ENCODE measurements around the gene SPACA6.

Gene SPACA6

DNA sequence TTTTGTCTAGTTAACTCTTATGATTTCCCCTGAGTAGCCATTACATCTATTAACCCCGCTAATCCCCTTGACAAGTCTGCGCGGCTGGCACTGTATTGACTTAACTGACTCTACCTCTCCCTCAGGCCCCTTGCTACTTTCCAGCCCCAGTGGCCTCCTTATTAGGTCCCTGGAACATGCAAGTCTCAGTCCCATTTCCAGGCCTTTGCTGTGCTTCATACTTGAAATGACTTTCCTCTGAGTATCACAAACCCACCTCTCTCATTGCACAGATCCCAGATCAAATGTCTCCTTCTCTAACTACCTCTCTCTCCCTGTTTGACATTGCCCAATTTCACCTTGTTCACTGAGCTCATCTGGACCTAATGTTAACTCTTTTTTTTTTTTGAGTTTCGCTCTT, 13.2 kb downstream of the SPACA6 start:
- DNase-seq (ENCODE audit: low read depth): no peak

GRCh38 chr19:51706885-51707284, 13.8 kb downstream of the SPACA6 start:
- DNase-seq (ENCODE audit: low read depth): no peak

- DNase-seq (ENCODE audit: low read depth): no peak
These were observed 15.7 kb downstream of the SPACA6 start for GRCh38 chr19:51708811-51709210.

GRCh38 chr19:51709575-51709974, 16.4 kb downstream of the SPACA6 start:
- no peak for DNase-seq (ENCODE audit: low read depth)

GRCh38 chr19:51710163-51710562, 17.0 kb downstream of the SPACA6 start:
- DNase-seq (ENCODE audit: low read depth): no peak

DNA sequence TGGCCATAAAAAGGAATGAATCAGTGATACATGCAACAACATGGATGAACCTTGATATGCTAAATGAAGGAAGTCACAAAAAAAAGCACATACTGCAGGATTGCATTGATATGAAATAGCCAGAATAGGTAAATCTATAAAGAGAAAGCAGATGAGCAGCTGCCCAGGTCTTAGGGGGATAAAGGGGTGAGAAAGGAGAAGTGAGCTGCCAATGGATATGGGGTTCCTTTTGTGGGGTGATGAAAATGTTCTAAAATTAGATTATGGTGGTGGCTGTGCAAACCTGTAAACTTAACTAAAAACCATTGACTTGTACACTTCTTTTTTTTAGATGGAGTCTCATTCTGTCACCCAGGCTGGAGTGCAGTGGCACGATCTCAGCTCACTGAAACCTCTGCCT, 18.6 kb downstream of the SPACA6 start:
- no peak for DNase-seq (ENCODE audit: low read depth)

GRCh38 chr19:51712461-51713081, 19.4 kb downstream of the SPACA6 start:
- no peak for DNase-seq (ENCODE audit: low read depth)

DNA sequence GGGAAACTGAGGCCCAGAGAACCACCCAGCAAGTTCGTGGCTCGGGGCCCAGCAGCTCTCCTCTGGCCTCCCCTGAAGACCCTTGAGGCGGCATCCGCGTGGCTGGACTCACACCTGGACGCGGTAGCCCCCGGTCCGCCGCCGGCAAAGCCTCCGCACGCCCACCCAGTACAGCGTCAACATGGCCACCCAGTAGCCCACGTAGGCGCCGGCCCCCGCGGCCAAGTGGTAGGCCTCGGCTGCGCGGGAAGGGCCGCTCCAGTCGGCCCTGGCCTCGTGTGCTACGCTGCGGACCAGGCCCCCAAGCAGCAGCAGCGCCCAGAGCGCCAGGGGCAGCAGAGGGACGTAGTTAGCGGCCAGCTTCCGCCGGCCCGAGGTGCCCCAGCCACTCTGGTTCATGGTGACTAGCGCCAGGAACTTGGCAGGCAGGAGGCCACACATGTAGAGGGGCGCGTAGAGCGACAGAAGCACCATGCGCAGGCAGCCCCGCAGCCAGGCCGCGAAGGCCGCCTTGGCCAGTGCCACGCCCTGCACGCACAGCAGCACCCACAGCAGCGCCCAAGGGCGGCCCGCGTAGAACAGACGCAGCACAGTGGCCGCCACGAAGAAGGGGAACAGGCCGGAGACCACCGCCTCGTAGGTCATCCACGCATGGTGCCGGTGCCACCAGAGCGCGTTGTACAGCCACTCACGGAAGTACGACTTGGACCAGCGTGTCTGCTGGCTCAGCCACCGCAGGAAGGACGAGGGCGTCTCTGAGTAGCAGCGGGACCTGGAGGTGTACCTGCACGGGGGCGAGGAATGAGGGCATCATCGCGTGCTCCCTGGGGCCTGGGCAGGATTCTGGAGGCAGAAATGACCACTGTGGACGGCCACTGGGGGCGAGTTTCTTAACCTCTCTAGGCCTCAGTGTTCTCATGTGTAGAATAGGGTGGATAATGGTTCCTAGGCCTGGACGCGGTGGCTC, 20.5 kb downstream of the SPACA6 start:
- DNase-seq (ENCODE audit: low read depth): no peak

DNA sequence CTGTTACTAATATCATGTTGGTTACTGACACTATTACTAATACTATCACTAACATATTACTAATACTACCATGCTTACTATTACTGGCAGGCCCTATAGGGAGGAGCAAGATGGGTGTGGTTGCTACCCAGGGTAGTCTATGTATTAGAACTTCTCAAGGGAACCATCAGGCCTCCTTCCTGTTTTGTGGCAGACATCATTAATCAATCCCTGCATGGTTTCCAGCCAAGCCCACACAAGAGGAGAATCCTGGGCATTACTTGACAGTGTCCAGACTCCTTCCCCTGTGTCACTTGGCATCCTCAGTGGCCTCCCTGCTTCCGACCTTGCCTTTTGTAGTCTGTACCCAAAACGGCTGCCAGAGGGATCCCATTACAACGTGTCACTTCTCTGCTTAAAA, 21.7 kb downstream of the SPACA6 start:
- no peak for DNase-seq (ENCODE audit: low read depth)

- no peak for DNase-seq (ENCODE audit: low read depth)
These were observed 22.7 kb downstream of the SPACA6 start for GRCh38 chr19:51715850-51716249.

- DNase-seq (ENCODE audit: low read depth): no peak
These were observed 23.8 kb downstream of the SPACA6 start for GRCh38 chr19:51716925-51717324.

DNA sequence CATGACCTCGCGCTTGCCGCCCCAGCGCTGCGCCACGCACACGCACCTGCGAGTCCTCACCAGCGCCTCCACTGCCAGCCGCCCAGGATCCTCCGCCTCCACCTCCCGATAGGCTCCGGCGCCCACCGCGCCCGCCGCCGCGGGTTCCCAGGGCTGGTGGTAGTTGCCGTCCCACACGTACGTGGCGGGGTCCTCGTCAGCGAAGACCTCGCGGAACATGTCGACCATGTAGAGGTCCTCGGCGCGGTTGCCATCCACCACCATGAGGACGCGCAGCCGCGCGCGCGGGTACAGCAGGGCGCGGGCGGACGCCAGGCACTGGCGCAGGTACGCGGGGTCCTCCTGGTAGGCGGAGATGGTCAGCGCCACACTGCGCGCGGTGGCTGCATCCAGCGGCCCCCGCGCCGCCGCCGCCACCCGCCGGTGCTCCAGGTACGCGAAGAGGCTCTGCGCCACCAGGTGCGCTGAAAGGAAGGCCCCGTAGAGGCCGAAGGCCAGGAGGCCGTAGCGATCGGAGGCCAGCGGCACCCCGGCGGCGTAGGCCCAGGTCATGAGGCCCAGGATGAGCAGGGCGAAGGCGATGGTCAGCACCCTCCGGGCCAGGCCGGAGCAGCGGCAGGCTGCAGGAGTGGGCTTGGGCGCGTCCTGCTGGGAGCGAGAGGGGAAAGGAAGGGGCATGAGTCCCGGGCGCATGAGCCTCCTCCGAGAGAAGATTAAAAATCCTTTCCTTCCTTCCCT, 26.3 kb downstream of the SPACA6 start:
- no peak for DNase-seq (ENCODE audit: low read depth)

DNA sequence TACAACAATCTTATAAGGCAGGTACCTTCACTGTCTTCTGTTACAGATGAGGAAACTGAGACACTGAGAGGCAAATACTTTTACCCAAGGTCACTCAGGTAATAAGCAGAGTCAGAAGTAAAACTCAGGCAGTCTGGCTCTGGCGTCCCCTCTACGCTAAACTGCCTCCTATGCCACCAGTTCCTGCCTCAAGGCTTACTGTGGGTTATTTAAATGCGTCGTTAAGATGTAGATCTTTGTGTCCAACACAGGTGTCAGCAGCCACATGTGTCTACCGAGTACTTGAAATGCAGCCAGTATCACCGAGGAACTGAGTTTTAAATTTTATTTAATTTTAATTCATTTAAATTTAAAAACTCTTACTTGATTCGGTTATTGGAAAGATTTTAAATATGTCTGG, 28.8 kb downstream of the SPACA6 start:
- DNase-seq (ENCODE audit: low read depth): no peak

DNA sequence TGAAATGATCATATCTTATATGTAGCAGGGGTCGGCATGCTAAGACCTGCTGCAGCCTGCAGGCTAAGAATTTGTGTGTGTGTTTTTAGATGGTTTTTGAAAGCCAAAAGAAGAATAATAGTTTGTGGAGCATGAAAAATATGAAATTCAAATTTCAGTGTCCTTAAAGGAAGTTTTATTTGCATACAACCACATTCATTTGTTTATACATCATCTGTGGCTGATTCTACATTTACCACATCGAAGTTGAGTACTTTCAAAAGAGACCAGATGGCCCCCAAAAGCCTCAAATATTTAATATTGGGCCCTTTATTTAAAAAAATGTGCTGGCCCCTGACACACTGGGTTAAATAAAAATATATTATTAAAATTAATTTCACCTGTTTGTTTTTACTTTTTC, 29.4 kb downstream of the SPACA6 start:
- no peak for DNase-seq (ENCODE audit: low read depth)

GRCh38 chr19:51724543-51724942, 31.4 kb downstream of the SPACA6 start:
- no peak for DNase-seq (ENCODE audit: low read depth)

- no peak for DNase-seq (ENCODE audit: low read depth)
These were observed 32.9 kb downstream of the SPACA6 start for GRCh38 chr19:51726049-51726448.

DNA sequence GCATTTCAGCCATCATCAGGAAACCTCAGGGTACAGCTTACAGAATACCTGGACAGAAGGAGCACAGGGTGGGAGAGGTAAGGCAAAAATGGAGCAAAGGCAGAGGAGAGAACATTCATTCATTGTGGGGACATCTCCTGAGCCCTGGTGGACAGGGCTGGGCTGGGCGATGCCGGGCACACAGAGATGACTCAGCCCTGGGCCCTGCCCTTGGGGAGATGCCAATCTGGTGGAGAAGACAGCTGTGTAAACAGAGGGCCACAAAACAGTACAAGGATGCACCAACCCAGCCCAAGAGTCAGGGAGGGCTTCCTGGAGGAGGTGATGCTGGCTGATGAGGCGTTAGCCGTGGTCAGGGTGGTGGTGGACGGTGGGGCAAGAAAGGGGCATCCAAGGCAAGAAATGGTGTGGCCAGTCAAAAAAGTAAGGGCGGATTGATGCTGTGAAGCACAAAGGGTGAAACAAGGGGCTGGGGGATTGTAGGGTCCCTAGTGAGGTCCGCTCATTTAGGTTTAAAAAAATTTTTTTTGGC, 34.3 kb downstream of the SPACA6 start:
- DNase-seq (ENCODE audit: low read depth): no peak

DNA sequence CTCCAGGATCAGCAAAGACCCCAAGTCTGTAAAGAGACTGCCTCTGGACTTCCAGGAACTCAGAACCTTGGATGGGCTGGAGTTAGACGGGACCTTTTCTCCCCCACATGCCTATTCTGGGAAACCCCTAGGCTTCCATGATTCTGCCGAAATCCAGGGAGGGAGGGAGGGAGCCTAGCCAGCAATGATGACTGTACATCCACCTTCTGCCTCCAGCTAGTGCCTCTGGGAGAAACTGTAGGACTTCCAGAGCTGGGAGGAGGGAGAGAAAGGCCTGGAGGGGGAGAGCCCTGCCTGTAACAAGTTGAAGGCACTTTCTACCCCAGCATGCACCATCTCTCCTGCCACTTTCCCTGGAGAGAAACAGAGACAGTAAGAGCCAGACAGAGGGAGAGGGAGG, 36.7 kb downstream of the SPACA6 start:
- DNase-seq (ENCODE audit: low read depth): no peak

DNA sequence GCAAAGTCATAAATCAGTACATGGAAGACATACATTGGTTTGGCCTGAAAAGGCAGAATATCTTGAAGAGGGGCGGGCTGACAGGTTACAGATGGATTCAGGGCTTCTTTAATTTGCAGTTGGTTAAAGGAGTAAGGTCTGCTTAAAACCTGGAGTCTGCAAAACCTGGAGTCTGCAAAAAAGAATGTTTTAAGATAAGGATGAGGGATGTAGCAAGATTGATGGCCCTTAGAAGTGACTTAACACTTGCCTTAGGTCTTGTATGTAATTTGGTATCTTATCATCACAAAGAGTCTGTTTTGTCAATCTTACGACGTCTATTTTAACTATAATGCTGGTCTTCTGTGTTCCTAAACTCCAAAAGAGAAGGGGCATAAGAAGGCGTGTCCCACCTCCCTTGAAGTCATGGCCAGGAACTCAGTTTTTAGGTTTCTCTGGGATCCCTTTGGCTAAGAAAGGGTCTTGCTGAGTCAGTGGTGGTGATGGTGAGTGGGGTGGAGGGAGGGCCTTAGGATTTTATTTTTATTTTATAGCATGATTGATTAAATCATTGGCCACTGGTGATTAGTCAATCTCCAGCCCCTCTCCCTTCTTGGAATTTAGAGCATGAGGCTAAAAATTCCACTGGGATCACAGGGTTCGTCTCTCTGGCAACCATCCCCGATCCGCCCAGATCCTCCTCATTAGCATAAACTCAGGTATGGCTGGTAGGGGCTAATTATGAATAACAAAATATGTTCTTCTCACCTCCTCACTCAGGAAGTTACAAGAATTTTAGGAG, 40.8 kb downstream of the SPACA6 start:
- DNase-seq (ENCODE audit: low read depth): no peak

- DNase-seq (ENCODE audit: low read depth): no peak
These were observed 42.8 kb downstream of the SPACA6 start for GRCh38 chr19:51735759-51736449.

DNA sequence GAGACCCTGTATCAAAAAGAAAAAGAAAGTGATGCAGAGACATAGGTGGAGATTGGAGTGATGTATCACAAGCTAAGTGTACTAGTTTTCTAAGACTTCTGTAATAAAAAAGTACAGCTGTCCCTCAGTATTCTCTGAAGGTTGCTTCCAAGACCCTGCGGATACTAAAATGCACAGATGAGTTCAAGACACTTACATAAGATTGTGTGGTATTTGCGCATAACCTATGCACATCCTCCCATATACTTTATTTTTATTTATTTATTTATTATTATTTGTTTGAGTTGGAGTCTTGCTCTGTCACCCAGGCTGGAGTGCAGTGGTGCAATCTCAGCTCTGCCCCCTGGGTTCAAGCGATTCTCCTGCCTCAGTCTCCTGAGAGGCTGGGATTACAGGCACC, 44.3 kb downstream of the SPACA6 start:
- no peak for DNase-seq (ENCODE audit: low read depth)
